GM23338 (cell line): ENCODE results near the gene BID. TPM values are rescaled to one million over a fixed set of nuclear protein-coding genes. Genes with fewer than 3 reads are reported as not detected.

Experiments
- ATAC-seq: fragments of 200-7000 bp; cut with Tn5 transposase; 3 replicates; pipeline ENCODE4 v1.9.1; 2020
- DNase-seq: peaks from one replicate; pipeline ENCODE4 v3.0.0-alpha.2; 2015; ENCODE audit warnings: low spot score
- H2AFZ ChIP-seq: fragments of 200-600 bp; sonication (generic); 2 replicates; pipeline ENCODE4 v1.8.0; 2016; ENCODE audit warnings: antibody characterized with exemption, mild to moderate bottlenecking, moderate library complexity
- H3F3A ChIP-seq: fragments of 200-600 bp; sonication (generic); replicated peaks from 2 replicates; pipeline ENCODE4 v1.8.0; 2017; ENCODE audit warnings: antibody characterized with exemption, mixed run types, low read depth
- H3K27ac ChIP-seq: fragments of 200-600 bp; sonication (generic); 2 replicates; pipeline ENCODE4 v1.6.1; 2016; ENCODE audit warnings: low read depth
- H3K27me3 ChIP-seq: fragments of 200-600 bp; sonication (generic); 2 replicates; pipeline ENCODE4 v1.8.0; 2016; ENCODE audit warnings: mild to moderate bottlenecking, mixed run types, moderate library complexity; ENCODE audit not compliant: insufficient read depth
- H3K36me3 ChIP-seq: fragments of 200-600 bp; sonication (generic); 2 replicates; pipeline ENCODE4 v1.8.0; 2016; ENCODE audit warnings: mild to moderate bottlenecking; ENCODE audit not compliant: insufficient read depth
- H3K4me1 ChIP-seq: fragments of 200-600 bp; sonication (generic); 2 replicates; pipeline ENCODE4 v1.8.0; 2016; ENCODE audit warnings: mild to moderate bottlenecking, moderate library complexity; ENCODE audit not compliant: insufficient read depth
- H3K4me2 ChIP-seq: fragments of 200-600 bp; sonication (generic); 2 replicates; pipeline ENCODE4 v1.7.1; 2017; ENCODE audit warnings: mixed run types
- H3K4me3 ChIP-seq: fragments of 200-600 bp; sonication (generic); 2 replicates; pipeline ENCODE4 v1.6.1; 2016; ENCODE audit warnings: mixed run types
- H3K79me2 ChIP-seq: fragments of 200-600 bp; sonication (generic); replicated peaks from 2 replicates; pipeline ENCODE4 v1.8.0; 2017; ENCODE audit warnings: mild to moderate bottlenecking; ENCODE audit not compliant: insufficient read depth
- H3K9me2 ChIP-seq: fragments of 200-600 bp; sonication (generic); 2 replicates; pipeline ENCODE4 v1.8.0; 2017; ENCODE audit not compliant: insufficient read depth
- H4K20me1 ChIP-seq: fragments of 200-600 bp; sonication (generic); replicated peaks from 2 replicates; pipeline ENCODE4 v1.8.0; 2017; ENCODE audit warnings: mild to moderate bottlenecking; ENCODE audit not compliant: insufficient read depth
- H3K27ac Mint-ChIP-seq: 2 replicates; pipeline ENCODE4 v1.8.0; 2020; ENCODE audit warnings: inconsistent platforms, mild to moderate bottlenecking, moderate library complexity, mixed read lengths
- H3K27me3 Mint-ChIP-seq: 3 replicates; pipeline ENCODE4 v1.8.0; 2022; ENCODE audit warnings: low read depth, mild to moderate bottlenecking, moderate library complexity, mixed read lengths, inconsistent platforms; ENCODE audit not compliant: insufficient read depth, poor library complexity
- H3K36me3 Mint-ChIP-seq: 3 replicates; pipeline ENCODE4 v1.8.0; 2021; ENCODE audit warnings: low read depth, mild to moderate bottlenecking, inconsistent platforms, moderate library complexity, mixed read lengths
- H3K4me1 Mint-ChIP-seq: 3 replicates; pipeline ENCODE4 v1.8.0; 2020; ENCODE audit warnings: mild to moderate bottlenecking, inconsistent platforms, mixed read lengths
- H3K4me3 Mint-ChIP-seq: 3 replicates; pipeline ENCODE4 v1.8.0; 2021; ENCODE audit warnings: moderate library complexity, mild to moderate bottlenecking, inconsistent platforms, mixed read lengths
- H3K9me3 Mint-ChIP-seq: 3 replicates; pipeline ENCODE4 v1.8.0; 2020; ENCODE audit warnings: moderate library complexity, mild to moderate bottlenecking, inconsistent platforms, mixed read lengths
- CREB1 ChIP-seq: fragments of 250-450 bp; sonication (Bioruptor Pico); IDR thresholded peaks from 2 replicates; pipeline ENCODE4 v1.5.0; 2020; ENCODE audit warnings: low read depth, mild to moderate bottlenecking, moderate library complexity
- CTCF ChIP-seq, 2 experiments: fragments of 200-600 bp in 1 of 2; sonication (generic) in 1 of 2; conservative IDR thresholded peaks; 2 replicates each; pipeline versions ENCODE4 v1.5.1 to v1.6.1; 2016 to 2017; ENCODE audit warnings: antibody characterized with exemption in 2 of 2, low read depth in 2 of 2, mild to moderate bottlenecking in 2 of 2, moderate library complexity in 1 of 2
- ETS1 ChIP-seq: IDR thresholded peaks from 2 replicates; pipeline ENCODE4 v1.6.1; 2016; ENCODE audit warnings: antibody characterized with exemption
- EZH2 ChIP-seq: fragments of 200-600 bp; sonication (generic); IDR thresholded peaks from one replicate; pipeline ENCODE4 v1.8.0; 2017; ENCODE audit warnings: antibody characterized with exemption, mild to moderate bottlenecking, low read depth; ENCODE audit not compliant: unreplicated experiment
- EZH2phosphoT487 ChIP-seq: fragments of 200-600 bp; sonication (generic); IDR thresholded peaks from one replicate; pipeline ENCODE4 v1.8.1; 2018; ENCODE audit warnings: antibody characterized with exemption; ENCODE audit not compliant: unreplicated experiment
- JUNB ChIP-seq: IDR thresholded peaks from one replicate; pipeline ENCODE4 v1.6.1; 2016; ENCODE audit warnings: antibody characterized with exemption; ENCODE audit not compliant: unreplicated experiment
- NANOG ChIP-seq: IDR thresholded peaks from 2 replicates; pipeline ENCODE4 v1.6.1; 2016; ENCODE audit warnings: antibody characterized with exemption, borderline replicate concordance
- POLR2AphosphoS5 ChIP-seq: IDR thresholded peaks from 2 replicates; pipeline ENCODE4 v1.6.1; 2016; ENCODE audit warnings: antibody characterized with exemption, low read depth
- REST ChIP-seq: IDR thresholded peaks from one replicate; pipeline ENCODE4 v1.6.1; 2018; ENCODE audit warnings: antibody characterized with exemption; ENCODE audit not compliant: unreplicated experiment
- STAT1 ChIP-seq: IDR thresholded peaks from one replicate; pipeline ENCODE4 v1.6.1; 2016; ENCODE audit warnings: antibody characterized with exemption; ENCODE audit not compliant: unreplicated experiment
- ZNF114 ChIP-seq: fragments of 250-450 bp; sonication (Bioruptor Pico); IDR thresholded peaks from 2 replicates; pipeline ENCODE4 v1.5.0; 2020; ENCODE audit warnings: mild to moderate bottlenecking, moderate library complexity
- ZNF331 ChIP-seq: fragments of 250-450 bp; sonication (Bioruptor Pico); IDR thresholded peaks from 2 replicates; pipeline ENCODE4 v1.5.0; 2020; ENCODE audit warnings: low read depth, mild to moderate bottlenecking, moderate library complexity
- ZNF462 ChIP-seq: fragments of 250-450 bp; sonication (Bioruptor Pico); IDR thresholded peaks from 2 replicates; pipeline ENCODE4 v1.5.0; 2020; ENCODE audit warnings: mild to moderate bottlenecking, moderate library complexity
- polyA plus RNA-seq: library from polyadenylated mRNA; unstranded; fragments of >200 nt; fragmentation: Nextera tagmentation; extraction: Ambion mirVana; gene quantifications from 2 replicates; pipeline ENCODE4 v1.2.1, GENCODE V29; 2016
- total RNA-seq: library from RNA; depleted of rRNA; stranded (reverse); fragments of >200 nt; shearing (Covaris generic); gene quantifications from 2 replicates; pipeline ENCODE4 v1.2.3, GENCODE V29; 2014

The BID gene
- total and polyA plus RNA-seq, 2 experiments from 2014 or later, result 65.1 to 125 TPM

GRCh38 chr22:17761138-17761488, 13.2 kb downstream of the BID start:
- Mint-ChIP-seq H3K27ac (no peak overlapping the region), H3K4me3 (no peak overlapping the region), H3K4me1 (peaks cover 12% of the 10 kb centered on the region; the same call in 2 of the 3 replicates), H3K9me3 (no peaks in the 10 kb centered on the region), H3K27me3 (peaks cover 3% of the 10 kb centered on the region), H3K36me3 (no peaks in the 10 kb centered on the region; the same call in 2 of the 3 replicates)
- Histone ChIP-seq H3K4me2 (no peak overlapping the region), H2AFZ (no peak overlapping the region), H3K36me3 (no peaks in the 10 kb centered on the region), H4K20me1 (no peaks in the 10 kb centered on the region; the same call in 1 of the 2 replicates), H3K4me1 (no peaks in the 10 kb centered on the region), H3F3A (0 out of 2 replicates have a peak, but pooled peaks cover 4% of the 10 kb centered on the region), H3K27ac (no peak overlapping the region; the same call in 1 of the 2 replicates), H3K4me3 (no peak overlapping the region), H3K79me2 (peaks cover 83% of the 10 kb centered on the region), H3K9me2 (no peaks in the 10 kb centered on the region), H3K27me3 (no peaks in the 10 kb centered on the region)
- ATAC-seq (no peak), DNase-seq (no peak)
- TF ChIP-seq ZNF462 (no peak), CREB1 (CRISPR knock-in tag) (no peak), ZNF331 (CRISPR knock-in tag) (no peak), POLR2AphosphoS5 (no peak), CTCF (conservative IDR thresholded peaks at IDR 0.05; ENCODE audit: low read depth in 2 of 2) (no peak), JUNB (no peak), ZNF114 (CRISPR knock-in tag) (no peak), STAT1 (no peak), EZH2phosphoT487 (no peak), REST (no peak), NANOG (no peak), EZH2 (no peak), ETS1 (no peak)
